NB4 (cell line): Measurements from ENCODE around the gene TSPAN32.
A peak's percentile ranks its signal among the peaks of the same experiment; 100 is the strongest.

ENCODE experiments used
- CTCF ChIP-seq: IDR thresholded peaks from one replicate; pipeline ENCODE4 v1.5.1; 2012; ENCODE audit warnings: low read depth, low read length
- MAX ChIP-seq: IDR thresholded peaks from 2 replicates; pipeline ENCODE4 v1.6.1; 2011; ENCODE audit warnings: low read depth, low read length
- MYC ChIP-seq: IDR thresholded peaks from 2 replicates; pipeline ENCODE4 v1.6.1; 2011; ENCODE audit warnings: low read depth, low read length
- POLR2A ChIP-seq: IDR thresholded peaks from 2 replicates; pipeline ENCODE4 v1.6.1; 2011; ENCODE audit warnings: mild to moderate bottlenecking; ENCODE audit not compliant: insufficient read length; ENCODE audit errors: extremely low read depth

GRCh38 chr11:2305140-2305778 lies 3.4 kb downstream of the TSPAN32 start:
- no peak for TF ChIP-seq POLR2A
- peak; percentile 78 for TF ChIP-seq CTCF
- TF ChIP-seq MAX = peak; percentile 53
- TF ChIP-seq MYC = peak; percentile 49; the same call in 1 of the 2 replicates
